Activated gamma-delta T cell treated with anti-CD3 and anti-CD28 coated beads, Interleukin-2, amount 50 U/mL, for 16 hours (primary cell): ENCODE results near the gene ZHX3.
"Not testable (repeated sequence)": the region's sequence is repeated elsewhere in the genome, so short reads cannot be mapped to it uniquely, and the experiment has no call there.

Experiments used
- DNase-seq: peaks from one replicate; pipeline ENCODE4 v3.0.0-alpha.2; 2020; ENCODE audit warnings: low read depth

Gene ZHX3

DNA sequence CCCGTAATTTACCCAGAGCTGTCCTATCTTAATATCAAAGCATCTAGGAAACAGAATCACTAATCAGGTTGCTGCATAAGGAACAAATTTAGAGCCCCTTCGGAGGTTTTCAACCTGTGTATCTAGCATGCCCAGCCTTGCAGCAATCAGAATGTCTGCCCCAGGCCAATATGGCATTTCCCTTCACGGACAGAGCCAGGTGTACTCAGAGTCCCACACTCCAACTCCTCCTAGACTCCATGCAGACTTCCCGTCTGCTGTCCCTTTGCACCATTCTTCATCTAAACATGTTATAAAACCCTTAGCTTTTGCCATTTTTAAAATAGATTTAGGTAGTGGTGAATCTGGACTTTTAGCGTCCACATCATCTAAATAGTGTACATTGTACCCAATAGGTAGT, 61.0 kb downstream of the ZHX3 start:
- DNase-seq: no peak

DNA sequence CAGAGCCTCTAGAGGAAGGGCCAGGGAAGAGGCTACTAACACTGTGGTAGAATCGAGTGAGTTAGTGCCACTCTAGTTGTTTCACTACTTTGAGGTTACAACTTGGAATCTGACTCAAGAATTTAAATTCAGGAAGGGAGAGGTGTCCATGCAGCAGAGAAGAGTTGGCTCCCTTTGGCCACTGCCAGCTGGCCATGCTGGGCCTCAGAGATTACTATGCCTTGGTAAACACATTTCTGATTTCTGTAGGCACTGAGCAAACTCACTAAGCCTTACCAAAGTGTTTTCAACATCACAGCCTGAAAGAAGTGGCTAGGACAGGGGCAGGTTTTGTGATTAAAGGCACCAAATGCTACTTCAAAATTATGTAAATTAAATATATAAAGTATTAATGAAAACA, 61.9 kb downstream of the ZHX3 start:
- no peak for DNase-seq

DNA sequence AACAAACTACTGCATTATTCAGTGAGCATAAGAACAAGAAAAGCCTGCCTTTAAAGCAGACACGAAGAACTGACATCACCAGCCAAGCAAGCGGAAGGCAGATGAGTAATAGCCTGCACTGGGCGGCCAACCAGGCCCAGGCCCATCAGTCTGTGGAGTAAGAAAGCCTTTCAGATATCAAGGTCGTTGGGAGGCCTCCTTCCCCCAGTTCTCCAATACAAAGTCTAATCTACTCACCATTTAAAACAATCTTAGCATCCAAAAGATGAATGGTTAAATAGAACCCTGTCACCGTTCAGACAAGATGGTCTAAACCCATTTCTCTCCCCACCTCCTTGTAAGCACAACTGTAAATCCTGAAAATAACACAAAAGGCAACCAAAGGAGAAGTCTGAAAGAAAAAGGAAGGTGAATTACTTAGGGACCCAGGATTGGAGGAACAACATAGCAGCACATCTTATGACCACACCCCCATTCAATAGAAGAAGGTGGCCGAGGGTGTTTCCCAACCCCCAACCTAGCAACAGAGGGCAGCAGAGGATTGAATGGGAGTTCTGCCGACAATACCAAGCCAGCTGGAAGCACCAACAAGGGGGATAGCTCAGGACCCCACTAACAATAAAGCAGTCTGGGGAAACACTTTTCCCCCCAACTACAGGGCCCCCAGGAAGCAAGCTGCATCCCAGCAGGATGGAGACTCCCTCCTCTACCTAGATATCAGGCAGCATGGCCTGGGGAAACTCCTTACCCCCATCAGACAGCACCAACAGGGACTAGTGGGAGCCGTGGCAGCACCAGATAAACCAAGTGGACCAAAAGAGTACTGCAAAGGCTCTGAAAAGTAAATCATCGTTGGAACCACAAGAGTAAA, 67.9 kb downstream of the ZHX3 start:
- DNase-seq: no peak

DNA sequence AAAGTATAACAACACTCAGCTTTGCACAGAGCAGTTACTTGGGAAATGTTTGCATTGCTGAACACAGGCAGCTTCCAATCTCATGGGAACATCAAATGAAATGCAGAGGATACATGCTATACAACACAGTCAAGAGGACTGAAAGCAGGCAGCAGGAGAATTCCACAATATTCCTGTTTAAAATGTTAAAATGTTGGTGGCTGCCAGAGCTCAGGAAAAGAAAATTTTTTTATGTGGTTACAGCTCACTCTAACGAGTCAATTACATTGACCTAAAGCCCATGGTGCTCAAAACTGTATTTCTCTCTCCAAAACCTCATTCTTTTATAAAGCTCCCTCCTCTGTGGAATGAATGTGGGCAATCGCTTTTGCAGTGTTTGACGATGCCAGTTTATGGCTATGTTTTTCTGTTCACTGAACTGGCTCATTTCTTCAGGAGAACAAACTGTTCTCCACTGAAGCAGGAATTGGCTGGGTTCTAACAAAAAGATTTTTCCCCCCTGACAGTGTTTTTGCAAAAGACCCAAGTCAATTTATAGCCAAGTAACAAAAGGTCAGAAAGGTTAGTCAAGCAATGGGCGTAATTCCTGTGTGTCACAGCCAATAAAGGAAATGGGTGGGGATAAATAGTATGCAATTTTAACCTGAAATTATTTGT, 69.0 kb downstream of the ZHX3 start:
- no peak for DNase-seq

DNA sequence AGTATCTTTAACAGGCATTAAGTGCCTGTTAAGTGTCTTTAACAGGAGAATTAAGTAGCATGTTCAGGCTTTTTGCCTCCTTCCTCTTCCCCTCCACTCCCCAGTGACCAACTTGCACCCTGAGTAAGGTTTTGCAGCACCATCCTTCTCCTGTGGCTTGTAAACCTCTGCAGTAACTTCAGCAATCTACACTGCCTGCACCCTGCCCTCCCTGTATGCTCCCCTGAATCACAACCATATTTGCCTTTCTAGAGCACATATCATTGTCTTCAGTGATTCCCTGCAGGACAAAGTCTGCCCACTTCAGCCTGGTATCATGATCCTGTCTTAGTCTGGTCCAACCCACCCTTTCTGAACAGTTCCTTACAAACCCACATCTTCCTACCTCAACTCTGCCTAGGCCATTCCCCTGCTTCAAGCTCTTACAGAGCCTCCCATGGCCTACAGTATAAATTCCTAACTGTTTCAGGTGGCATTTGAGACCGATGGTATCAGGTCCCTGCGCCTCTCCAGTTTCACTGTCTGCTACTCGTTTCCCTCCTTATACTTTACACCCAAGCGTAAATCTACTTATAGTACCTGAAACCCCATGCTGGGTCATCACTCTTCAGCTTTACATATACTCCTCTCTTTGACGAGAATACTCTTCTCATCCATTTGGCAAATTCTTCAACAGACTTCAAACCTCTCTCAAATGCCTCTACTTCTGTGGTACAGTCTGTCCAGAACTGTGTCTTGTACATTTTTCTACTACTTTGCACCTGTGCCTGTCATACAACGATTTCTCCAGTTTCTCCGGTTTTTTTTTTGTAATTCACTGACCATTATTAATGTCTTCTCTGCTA, 69.8 kb downstream of the ZHX3 start:
- no peak for DNase-seq

DNA sequence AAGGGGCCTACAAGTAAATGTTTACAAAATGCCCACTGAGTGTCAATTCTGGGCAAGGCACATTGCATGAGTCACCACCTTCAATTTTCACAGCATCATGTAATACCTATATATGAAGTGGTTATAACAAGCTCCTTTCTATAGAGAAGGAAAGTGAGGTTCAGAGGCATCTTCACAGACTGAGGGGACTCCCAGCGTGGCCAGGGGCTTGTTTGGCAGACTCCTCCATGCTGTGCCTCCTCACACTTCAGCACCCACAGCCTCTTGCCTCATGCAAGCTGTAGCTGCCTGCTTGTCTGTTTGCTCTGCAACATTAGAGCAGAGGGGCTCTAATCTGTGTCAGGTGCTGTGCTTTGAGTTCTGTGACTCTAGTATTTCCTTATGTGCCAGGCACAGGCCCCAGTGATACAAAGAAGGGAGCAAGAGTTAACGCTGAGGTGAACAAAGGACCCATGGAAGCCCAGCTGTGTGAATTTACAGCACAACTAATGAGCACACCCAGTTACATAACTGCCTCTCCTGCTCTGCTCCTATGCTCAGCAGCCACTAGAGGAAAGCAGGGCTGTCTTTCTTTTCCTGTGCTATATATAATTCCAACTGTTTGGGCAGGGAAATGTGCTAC, 72.3 kb downstream of the ZHX3 start:
- no peak for DNase-seq

DNA sequence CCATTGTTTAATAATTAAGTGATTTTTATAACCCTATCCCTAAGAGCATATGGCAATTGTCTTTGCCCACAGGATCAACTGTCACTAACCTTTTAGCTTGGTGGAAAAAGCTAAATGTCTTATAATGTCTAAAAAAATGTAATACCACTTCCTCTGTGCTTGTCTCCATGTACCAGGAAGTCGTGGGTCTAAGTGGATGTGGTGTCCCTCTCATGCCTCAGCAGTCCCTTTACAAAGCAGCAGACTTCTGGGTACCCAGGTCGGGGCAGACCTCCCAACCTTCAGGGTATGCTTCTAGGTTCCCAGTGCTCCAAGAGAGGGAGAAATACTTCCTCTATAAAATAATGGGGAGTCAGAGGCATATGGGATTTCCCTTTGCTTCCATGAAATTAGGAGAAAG, 74.7 kb downstream of the ZHX3 start:
- DNase-seq: no peak

DNA sequence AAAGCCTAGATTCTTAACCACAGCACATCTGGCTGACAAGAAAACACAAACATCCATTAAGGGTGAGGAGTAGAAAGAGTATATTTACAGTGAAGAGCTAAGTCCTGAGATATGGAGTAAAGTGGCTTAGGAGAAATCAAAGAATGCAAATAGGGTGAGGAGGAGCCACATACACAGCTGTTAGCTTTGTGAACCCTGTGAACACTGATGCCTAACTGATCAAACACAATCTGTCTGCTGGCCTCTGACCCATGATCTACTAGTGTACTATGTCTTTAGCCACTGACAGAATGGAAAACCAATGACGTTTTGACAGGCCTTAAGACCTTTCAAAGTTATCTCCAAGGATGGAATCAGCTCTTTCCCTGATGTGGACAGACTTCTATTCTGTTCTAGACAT, 75.2 kb downstream of the ZHX3 start:
- DNase-seq: no peak

DNA sequence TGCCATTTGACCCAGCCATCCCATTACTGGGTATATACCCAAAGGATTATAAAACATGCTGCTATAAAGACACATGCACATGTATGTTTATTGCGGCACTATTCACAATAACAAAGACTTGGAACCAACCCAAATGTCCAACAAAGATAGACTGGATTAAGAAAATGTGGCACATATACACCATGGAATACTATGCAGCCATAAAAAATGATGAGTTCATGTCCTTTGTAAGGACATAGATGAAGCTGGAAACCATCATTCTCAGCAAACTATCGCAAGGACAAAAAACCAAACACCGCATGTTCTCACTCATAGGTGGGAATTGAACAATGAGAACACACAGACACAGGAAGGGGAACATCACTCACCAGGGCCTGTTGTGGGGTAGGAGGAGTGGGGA, 80.3 kb downstream of the ZHX3 start:
- not testable (repeated sequence) for DNase-seq

DNA sequence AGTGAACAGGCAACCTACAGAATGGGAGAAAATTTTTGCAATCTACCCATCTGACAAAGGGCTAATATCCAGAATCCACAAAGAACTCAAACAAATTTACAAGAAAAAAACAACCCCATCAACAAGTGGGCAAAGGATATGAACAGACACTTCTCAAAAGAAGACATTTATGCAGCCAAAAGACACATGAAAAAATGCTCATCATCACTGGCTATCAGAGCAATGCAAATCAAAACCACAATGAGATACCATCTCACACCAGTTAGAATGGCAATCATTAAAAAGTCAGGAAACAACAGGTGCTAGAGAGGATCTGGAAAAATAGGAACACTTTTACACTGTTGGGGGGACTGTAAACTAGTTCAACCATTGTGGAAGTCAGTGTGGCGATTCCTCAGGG, 80.7 kb downstream of the ZHX3 start:
- not testable (repeated sequence) for DNase-seq

DNA sequence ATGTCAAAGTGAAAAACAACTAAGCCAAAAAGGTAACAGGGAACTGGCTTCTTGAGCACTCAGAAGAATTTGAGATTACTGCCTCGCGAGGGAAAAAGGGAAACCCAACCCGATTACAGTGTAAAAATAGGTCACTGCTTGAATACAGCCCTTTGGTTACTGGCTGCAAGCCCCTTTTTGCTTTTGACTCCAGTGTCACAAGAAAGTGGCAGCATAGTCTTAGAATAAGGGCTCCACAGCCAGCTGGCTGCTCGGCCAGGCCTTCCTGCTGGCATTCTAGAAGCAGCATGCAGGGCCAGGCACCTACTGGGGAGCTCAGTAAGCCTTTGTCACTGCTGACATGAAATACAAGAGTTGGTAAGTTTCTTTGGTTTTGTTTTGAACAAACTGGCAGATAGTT, 83.0 kb downstream of the ZHX3 start:
- no peak for DNase-seq

DNA sequence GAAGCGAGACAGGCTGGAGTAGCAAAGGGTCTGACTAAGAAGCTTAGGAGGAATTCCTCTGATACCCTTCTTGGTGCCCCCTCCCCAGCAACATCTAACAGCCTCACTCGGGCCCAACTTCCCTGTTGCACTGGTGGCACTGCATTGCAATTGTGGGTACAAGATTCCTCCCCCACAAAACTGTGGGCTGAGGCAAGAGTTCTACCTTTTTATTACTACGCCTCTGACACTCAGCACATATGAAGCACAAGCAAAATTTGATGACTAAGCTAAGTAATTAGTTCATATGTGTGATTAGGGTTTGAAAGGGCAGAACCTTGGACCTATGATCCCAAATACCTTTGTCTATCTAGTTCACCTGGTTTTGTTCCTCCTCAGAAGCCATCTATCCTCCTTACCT, 83.5 kb downstream of the ZHX3 start:
- no peak for DNase-seq

DNA sequence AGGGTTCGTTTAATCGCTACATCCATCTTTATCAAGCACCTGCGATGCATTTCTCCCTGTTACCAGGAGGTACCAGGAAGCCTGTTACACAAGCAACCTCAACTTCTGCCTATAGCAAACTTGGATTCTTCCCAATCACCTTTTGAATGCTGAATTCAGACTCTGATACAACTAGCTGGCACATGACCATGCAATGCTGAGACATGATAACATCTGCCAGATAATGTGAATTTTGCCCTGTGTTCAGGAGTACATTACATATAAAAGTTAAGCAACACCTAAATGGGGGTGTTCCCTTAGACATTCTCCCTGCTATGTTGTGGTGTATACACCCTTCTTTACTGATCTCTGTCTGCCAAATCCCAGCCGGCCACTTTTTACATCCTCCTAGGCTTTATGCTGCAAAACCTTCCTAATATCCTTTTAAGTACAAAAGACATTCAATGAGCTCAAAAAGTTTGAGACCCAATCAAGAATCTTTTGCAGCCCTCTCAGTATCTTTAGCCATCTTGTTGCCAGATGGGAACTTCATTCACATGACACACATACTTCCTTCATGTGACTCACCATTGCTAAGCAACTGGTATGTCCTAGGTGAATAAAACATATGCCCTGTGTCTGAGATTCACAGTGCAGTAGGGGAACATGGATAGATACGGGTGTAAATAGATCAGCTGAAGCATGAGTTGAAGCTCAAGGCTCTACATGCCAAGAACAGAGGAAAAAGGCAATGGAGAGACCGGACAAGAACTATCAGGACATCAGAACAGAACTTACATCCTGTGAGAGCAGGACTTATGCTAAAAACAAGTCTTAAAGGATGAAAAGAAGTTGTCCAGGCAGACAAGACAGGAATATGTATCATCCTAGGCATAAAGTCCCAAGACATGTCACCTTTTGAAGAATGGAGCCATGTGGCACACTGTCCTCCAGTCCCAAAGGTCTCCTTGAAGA, 84.3 kb downstream of the ZHX3 start:
- DNase-seq: no peak

DNA sequence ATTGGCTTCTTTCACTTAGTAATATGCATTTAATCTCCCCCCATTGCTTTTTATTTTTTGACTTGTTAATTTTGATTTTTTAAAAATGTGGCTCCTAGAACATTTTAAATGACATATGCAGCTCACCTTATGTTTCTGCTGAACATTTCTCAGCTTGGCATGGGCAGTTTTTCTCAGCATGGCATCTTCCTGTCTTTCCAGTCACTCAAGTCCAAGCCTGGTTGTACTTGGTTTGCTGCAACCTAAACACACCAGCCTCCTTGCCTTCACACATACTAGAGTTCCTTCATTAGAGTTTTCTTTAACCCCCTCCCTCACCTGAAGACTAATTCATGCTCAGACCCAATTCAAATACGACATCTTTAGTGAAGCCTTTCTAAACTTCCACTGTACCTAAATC, 86.4 kb downstream of the ZHX3 start:
- DNase-seq: no peak

DNA sequence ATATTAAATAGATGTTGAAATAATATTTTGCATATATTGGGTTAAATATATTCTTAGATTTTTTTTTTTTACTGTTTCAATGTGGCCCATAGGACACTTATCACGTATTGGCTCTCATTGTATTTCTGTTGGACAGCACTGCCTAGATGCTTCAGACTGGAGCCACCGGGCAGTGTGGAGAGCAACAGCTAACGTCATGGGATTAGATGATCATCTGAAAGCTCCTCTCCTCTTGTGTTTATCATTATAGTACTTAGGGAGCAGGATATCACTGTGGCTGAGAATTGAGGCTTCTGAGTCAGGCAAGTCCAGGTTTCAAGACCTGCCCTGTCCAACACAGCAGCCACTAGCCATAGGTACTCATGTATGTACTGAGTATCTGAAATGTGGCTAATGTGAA, 87.4 kb downstream of the ZHX3 start:
- no peak for DNase-seq

DNA sequence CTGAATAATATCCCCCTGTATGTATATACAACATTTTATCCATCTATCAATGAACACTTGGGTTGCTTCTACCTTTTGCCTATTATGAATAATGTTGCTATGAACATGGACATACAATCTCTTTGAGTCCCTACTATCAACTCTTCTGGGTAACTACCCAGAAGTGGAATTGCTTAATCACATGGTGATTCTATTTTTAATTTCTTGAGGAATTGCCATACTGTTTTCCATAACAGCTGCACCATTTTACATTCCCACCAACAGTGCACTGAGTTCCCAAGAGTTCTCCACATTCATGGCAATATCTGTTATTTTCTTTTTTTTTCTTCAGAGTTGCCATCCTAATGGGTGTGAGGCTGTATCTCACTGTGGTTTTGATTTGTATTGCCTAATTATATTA, 88.3 kb downstream of the ZHX3 start:
- no peak for DNase-seq

DNA sequence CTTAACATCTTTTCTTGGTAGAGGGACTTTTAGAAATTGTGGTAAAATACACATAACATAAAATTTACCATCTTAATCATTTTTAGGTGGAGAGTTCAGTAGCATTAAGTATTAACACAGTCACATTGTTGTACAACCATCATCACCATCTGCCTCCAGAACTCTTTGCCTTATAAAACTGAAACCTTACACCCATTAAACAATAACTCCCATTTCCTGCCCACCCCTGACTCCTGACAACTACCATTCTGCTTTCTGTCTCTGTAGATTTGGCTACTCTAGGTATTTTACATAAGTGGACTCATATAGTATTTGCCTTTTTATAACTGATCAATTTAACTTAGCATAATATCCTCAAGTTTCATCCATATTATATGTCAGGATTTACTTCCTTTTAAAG, 88.7 kb downstream of the ZHX3 start:
- no peak for DNase-seq

DNA sequence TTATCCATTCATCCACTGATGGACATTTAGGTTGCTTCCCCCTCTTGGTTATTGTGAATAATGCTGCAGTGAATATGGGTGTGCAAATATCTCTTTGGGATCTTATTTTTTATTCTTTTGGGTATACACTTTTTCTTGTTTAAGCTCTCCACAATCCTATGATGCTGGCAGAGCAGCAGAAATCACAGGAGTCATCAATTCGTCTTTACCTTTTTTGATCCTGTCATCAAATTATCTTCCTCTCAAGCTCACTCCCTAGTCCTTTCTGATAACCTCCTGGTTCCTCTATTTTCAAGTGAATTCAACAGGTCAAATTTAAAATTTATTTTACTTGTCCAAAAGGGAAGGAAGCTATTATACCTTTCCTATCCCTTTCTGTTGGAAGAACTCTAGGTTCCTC, 91.1 kb downstream of the ZHX3 start:
- DNase-seq: no peak

DNA sequence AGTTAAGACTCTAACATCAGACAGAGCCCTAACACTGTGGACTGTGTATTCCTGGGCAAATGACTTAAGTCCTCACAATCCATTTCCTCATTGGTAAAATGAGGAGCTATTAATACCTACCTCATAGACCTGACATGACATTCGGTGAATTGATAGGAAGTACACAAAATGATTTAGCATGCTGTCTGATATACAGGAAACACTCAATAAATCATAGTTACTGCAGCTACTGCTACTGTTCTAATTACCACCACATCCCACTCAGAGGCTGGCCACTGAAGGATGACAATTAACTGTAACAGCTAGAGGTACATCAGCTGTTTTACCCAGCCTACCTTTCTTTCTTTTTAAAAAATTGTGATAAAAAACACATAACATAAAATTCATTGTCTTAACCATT, 92.4 kb downstream of the ZHX3 start:
- no peak for DNase-seq

DNA sequence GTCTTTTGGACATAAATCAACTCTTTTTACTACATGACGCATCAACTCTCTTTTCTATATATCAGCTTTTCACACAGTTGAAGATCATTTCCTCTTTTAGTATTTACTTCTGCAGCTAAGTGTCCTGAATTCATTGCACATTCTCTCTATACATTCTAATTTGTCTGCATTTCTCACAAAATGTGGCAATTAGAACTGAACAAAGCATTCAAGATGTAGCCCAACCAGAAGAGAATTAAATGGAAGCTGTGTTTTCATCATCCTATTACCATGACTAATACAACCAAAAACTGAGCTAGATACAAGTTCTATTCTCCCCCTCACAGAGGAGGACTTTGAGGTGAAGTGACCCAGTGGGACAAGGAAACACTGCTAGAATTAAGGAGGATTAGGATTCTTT, 93.2 kb downstream of the ZHX3 start:
- DNase-seq: no peak

DNA sequence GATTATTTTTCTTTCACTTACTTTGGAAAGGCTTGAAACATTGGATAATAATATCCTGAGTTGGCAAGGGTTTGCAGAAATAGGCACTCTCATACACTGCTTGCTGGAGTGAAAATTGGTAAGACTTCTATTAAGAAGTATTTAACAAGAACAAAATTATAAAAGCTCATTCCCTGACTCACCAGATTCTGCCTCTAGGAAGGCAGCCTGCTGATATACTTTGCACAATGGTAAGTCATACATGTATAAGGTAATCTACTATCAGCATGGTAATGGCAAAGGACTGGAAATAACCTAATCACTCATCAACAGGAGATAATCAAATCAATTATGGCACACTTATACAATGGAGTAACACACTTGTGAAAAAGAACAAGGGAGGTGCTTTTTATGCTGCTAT, 94.4 kb downstream of the ZHX3 start:
- DNase-seq: no peak
